GM23338 (cell line): Measurements from ENCODE around the gene COL4A3.

Source experiments
- EZH2 ChIP-seq: fragments of 200-600 bp; sonication (generic); IDR thresholded peaks from one replicate; pipeline ENCODE4 v1.8.0; 2017; ENCODE audit warnings: antibody characterized with exemption, mild to moderate bottlenecking, low read depth; ENCODE audit not compliant: unreplicated experiment
- EZH2phosphoT487 ChIP-seq: fragments of 200-600 bp; sonication (generic); IDR thresholded peaks from one replicate; pipeline ENCODE4 v1.8.1; 2018; ENCODE audit warnings: antibody characterized with exemption; ENCODE audit not compliant: unreplicated experiment
- JUNB ChIP-seq: IDR thresholded peaks from one replicate; pipeline ENCODE4 v1.6.1; 2016; ENCODE audit warnings: antibody characterized with exemption; ENCODE audit not compliant: unreplicated experiment
- POLR2AphosphoS5 ChIP-seq: IDR thresholded peaks from 2 replicates; pipeline ENCODE4 v1.6.1; 2016; ENCODE audit warnings: antibody characterized with exemption, low read depth
- TF ChIP-seq, protein P1 (sequence below), 2 experiments: fragments of 200-600 bp in 1 of 2; sonication (generic) in 1 of 2; conservative IDR thresholded peaks; 2 replicates each; pipeline versions ENCODE4 v1.5.1 to v1.6.1; 2016 to 2017; ENCODE audit warnings: antibody characterized with exemption in 2 of 2, low read depth in 2 of 2, mild to moderate bottlenecking in 2 of 2, moderate library complexity in 1 of 2
- TF ChIP-seq, protein P2 (sequence below): IDR thresholded peaks from one replicate; pipeline ENCODE4 v1.6.1; 2018; ENCODE audit warnings: antibody characterized with exemption; ENCODE audit not compliant: unreplicated experiment

DNA sequence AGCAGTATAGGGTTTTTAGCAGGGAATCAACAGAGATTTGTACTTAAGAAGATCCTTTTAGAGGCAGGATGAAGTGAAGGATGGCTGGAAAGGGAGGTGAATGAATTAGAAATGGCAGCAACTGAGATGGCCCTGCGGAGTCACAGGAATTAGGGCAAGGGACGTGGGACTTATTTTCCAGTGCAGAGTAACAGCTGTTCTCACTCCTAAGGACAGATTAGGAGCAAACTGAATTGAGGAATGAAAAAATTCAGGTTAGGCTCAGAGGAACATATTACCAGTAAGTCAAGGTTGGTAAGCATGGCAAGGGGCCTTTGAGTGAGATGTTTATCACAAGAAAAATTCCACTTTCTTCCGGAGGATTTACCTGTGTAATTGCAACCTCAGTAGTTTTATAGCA, 34.4 kb downstream of the COL4A3 start:
- TF ChIP-seq, protein P1, sequence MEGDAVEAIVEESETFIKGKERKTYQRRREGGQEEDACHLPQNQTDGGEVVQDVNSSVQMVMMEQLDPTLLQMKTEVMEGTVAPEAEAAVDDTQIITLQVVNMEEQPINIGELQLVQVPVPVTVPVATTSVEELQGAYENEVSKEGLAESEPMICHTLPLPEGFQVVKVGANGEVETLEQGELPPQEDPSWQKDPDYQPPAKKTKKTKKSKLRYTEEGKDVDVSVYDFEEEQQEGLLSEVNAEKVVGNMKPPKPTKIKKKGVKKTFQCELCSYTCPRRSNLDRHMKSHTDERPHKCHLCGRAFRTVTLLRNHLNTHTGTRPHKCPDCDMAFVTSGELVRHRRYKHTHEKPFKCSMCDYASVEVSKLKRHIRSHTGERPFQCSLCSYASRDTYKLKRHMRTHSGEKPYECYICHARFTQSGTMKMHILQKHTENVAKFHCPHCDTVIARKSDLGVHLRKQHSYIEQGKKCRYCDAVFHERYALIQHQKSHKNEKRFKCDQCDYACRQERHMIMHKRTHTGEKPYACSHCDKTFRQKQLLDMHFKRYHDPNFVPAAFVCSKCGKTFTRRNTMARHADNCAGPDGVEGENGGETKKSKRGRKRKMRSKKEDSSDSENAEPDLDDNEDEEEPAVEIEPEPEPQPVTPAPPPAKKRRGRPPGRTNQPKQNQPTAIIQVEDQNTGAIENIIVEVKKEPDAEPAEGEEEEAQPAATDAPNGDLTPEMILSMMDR (conservative IDR thresholded peaks at IDR 0.05; ENCODE audit: low read depth in 2 of 2): no peak
- TF ChIP-seq, protein P2, sequence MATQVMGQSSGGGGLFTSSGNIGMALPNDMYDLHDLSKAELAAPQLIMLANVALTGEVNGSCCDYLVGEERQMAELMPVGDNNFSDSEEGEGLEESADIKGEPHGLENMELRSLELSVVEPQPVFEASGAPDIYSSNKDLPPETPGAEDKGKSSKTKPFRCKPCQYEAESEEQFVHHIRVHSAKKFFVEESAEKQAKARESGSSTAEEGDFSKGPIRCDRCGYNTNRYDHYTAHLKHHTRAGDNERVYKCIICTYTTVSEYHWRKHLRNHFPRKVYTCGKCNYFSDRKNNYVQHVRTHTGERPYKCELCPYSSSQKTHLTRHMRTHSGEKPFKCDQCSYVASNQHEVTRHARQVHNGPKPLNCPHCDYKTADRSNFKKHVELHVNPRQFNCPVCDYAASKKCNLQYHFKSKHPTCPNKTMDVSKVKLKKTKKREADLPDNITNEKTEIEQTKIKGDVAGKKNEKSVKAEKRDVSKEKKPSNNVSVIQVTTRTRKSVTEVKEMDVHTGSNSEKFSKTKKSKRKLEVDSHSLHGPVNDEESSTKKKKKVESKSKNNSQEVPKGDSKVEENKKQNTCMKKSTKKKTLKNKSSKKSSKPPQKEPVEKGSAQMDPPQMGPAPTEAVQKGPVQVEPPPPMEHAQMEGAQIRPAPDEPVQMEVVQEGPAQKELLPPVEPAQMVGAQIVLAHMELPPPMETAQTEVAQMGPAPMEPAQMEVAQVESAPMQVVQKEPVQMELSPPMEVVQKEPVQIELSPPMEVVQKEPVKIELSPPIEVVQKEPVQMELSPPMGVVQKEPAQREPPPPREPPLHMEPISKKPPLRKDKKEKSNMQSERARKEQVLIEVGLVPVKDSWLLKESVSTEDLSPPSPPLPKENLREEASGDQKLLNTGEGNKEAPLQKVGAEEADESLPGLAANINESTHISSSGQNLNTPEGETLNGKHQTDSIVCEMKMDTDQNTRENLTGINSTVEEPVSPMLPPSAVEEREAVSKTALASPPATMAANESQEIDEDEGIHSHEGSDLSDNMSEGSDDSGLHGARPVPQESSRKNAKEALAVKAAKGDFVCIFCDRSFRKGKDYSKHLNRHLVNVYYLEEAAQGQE: no peak
- TF ChIP-seq JUNB (no peak), POLR2AphosphoS5 (no peak), EZH2phosphoT487 (no peak), EZH2 (no peak)
